Activated T-cell treated with anti-CD3 and anti-CD28 coated beads for 4 hours (primary cell): ENCODE measurements around the gene PTK6.

Experiments used
- DNase-seq: peaks from one replicate; pipeline ENCODE4 v3.0.0-alpha.2; 2020

Gene PTK6

DNA sequence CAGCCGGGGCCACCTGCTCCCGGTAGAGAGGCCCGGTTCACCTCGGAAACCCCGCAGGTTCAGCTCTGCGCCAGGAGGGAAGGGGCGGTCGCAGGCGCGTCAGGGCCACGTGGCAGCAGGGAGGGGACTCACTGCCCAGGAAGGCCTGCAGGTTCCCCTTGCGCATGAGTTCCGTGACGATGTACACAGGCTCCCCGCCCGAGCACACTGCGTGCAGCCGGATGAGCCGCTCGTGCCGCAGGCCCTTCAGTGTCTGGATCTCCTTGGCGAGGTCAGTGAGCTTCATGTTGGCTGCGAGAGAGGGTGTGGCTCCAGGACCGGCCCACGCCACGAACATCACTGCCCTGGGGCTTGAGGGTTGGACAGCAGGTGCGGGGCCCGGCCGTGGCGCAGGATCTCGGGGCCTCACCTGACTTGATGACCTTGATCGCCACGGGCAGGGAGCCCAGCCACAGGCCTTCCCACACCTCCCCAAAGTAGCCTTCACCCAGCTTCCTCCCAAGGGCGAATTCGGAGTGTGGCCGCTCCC lies 4.9 kb upstream of the PTK6 start:
- DNase-seq, result no peak

DNA sequence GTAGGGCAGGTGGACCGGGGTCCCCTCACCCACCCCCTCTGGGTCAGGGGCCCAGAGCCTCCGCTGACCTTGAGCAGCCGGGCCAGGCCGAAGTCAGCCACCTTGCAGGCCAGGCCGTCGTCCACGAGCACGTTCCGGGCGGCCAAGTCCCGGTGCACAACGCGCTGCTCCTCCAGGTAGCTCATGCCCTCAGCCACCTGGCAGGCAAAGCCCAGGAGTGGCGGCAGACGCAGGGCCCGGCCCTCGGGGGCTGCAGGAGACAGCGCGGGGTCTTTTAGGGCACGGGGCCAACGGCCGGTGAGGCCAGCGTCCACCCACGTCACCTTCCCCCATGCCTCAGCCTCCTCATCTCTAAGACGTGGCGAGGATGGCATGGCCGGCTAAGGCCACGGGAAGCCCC lies 4.2 kb upstream of the PTK6 start:
- DNase-seq, result no peak

DNA sequence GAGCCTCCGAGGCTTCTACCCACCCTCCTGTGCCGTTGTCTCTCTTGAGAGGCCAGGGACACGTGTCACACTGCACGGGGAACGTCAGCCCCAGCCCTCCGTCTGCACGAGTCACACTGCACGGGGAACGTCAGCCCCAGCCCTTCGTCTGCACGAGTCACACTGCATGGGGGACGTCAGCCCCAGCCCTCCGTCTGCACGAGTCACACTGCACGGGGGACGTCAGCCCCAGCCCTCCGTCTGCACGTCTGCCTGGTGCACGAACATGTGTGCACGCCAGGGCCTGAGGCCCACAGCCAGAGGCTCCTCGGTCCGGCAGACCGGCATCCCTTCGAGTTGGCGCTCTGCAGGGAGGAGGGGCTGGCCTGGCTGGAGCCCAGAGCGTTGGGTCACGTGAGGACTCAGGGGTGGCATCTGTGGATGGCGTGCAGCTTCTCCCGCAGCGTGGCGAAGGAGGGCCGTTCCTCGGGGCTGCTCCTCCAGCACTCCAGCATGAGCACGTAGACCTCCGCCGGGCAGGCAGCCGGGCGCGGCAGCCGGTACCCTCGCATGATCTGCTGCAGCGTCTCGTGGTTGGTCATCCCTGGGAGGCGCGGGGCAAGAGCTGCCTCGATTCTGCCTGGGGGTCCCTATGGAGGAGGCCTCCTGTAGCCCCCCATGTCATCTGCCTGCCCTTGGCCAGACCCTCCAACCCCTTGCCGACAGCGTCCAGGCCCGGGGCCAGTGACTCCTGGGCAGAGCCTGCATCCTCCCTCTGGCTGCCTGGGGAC lies 3.4 kb upstream of the PTK6 start:
- no peak for DNase-seq

DNA sequence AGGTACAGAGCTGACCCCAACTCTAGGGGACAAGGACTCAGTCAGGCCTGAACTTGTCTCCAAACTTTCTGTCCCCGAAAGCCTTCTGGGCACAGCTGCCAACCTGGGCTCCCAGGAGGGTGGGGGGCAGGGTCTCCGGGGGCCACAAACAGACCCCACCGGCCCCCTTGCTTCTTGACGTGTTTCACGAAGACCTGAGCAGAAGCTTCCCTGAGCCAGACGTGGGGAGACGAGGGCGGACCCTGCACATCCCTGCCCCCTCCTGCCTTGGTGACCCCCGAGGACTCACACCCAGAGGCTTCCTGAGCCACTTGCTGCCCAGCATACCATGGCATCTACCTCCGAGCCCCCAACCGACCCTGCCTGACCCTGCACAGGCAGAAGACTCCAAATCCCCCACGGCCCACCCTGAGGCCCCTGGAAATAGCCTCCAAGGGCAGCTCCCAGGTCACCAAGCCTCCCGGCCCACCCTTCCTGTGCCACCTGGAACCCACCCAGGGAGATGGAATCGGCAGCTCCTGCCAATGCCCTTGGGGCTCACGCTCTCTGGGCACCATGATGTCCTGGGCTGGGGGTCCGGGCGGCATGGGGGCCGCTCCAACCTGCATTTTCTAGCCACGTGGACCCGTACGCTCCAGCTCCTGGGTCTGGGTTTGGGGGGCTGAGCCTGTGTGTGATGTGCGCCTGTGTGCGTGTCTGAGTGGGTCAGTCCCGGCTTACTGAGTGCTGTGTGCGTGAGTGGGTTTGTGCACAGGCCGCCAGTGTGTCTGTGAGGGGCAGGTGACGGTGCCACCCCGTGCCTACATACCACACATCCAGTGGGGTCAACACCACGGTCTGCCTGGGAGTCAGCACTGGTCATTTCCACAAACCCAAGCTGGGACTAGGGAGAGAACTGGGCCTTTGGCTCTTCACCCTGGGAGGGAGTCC lies 2.5 kb upstream of the PTK6 start:
- no peak for DNase-seq

DNA sequence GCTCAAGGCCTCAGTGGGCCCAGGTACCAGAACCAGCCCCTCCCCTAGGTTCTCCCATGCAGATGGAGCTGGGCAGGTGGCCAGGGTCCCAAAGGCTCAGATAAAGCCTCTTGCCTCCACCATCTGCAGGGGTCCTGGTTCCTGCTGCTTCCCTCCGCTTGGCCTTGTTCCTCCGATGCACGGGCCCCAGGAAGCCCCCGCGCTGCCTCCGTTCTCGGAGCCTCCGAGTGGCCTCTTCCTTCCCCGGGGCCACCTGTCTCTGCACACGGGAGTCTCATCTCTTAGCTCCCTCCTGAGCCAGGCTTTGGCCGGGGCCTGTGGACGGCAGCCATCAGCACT lies 1.9 kb upstream of the PTK6 start:
- DNase-seq, result no peak

DNA sequence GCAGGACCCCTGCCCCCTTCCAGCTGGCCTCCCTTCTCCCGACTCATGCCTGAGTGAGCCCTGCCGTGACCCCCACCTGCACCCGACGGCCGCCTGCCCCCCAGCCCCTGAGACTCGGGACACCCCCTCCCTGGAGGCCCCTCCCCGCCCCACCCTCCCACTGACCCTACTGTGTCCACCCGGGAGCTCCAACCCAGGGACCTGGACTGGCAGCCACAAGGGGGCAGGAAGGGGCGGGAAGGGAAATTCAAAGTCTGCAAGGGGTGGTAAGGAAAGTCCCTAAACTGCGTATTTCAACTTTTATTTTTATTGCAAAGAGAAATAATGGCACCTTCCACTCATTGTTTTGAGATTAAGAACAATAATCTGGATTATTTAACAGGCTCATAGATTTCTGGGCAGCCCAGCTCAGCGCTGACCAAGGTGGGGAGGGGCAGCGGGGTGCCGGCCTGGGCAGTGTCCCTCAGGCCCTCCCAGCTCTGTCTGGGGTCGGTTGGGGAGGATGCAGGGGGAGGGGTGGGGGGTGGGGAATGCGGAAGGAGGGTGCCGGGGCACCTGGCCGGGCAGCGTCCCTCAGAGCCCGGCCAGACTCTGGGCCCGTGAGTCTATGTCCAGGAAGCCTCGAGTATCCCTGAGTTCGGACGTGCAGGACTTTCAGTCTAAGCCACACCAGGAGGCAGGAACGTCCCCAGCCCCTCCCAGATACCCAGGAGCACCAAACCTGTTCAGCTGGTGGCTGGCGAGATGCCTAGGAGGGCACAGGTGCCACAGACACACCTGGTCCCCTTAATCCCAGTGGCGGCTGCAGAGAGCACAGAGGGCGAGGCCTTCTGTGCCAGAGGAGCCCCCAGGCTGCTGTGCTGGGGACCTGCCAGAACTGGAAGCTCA lies 1.3 kb upstream of the PTK6 start:
- DNase-seq, result no peak

DNA sequence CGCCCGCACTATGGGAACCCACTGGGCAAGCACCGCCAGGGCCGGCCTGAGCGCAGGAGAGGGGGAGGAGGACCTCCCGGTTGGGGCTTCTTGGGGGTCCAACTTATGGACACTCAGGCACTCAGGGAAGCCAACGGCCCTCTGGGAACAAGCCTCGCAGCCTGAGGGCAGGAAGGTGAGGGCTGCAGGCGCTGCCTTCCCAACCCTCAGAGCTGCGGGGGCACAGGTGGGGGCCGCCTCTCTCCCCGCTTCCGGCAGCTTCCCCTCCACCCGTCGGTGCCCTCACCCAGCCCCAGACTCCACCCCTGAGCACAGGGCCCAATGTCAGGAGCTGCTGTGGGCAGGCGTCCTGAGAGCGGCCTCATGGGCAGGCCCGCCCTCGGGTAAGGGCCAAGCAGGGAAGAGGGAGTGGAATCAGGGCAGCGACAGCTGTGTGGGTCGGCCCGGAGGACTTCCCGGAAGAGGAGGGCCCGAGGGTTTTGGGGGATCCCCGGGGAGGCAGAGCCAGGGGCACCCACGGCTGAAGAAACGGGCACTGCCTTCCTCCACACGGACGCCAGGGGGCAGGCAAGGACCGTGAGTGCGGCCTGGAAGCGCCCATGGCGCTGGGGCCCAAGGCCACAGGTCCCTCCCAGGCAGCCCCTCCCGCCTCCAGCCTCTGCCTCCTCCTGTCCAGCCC lies 488 bp upstream of the PTK6 start:
- peak; percentile 89 for DNase-seq

DNA sequence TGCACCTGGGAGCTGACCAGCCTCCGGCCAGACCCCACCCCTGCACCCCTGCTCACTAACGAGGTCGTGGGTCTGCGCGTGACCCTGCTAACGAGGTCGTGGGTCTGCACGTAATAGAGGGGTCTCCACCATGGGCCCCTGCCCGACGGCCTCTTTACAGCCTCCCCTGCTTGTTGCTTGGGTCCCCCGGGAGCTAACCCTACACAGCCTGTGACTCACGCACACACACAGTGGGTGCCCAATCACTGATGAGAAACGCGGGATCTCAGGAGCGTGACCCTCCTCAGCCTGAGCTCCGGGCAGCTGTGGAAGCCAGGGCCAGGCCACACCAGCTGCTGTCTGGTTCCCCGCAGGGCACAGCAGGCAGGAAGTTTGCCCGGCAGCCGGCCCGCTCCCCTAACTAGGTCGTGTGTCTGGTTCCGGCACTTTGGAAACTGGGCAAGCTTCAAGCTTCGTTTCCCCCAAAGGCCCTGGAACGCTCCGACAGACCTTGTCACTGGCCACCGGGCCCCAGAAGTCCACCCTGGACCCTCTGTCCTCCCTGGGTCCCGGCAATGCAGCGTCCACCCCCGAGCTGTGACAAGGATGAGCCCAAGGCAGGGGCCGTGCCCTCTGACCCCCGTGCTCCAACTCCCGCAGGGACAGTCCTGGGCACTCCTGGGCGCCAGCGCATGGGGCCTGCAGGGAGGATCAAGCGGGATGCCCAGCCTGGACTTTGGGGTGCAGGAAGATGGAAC lies 767 bp downstream of the PTK6 start:
- no peak for DNase-seq

DNA sequence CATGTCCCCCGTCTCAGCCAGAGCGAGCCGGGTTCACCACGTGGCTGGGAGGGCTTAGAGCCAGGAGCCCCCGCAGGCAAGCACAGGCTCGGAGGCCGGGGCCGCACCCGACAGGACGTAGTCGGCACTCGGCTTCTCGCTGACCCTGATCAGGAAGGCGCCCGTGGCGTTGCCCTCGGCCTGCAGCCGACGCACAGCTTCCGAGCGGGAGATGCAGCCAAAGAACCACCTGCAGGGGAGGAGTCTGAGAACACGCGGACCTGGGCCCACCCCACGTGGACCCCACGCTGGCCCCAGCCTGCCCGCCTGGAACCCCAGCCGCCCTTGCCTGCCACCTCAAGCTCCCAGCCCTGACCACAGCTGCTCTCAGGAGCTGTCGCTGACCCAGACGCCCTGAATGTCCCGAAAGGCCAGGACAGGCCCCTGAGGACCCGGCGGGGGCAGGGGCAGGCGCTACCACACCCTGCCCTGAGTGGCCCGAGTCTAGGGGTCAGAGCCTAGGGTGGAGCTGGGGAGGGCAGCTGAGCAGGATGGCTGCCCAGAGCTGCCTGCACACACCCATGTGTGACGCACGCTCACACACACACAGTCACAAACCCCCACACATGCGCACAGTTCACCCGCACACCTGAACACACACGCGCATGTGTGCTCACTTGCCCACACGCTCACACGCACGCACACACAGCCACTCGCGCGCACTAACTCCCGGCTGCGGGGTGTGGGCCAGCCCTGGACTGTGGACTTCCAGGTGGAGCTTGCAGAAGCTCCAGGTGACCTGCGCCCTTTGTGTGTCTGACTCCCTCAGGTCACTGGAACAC lies 2.1 kb downstream of the PTK6 start:
- DNase-seq, result no peak

DNA sequence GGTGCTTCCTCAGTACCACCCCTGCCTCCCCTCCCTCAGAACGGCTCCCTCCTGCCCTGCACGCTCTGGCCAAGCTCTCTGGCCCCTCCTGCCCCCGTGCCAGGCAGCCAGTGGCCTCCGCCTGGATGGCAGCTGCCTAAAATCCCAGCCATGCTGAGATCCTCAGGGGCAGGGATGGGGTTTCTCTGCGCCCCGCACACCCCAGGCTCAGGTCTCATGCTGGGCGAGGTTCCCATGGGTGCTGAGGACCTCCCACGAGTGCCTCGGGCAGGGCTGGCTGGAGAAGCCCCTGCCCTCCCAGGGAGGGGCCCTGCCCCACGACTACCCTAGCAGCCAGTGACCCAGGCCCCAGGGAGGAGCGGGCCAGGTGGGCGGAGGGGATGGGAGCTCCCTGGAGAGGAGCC lies 2.7 kb downstream of the PTK6 start:
- DNase-seq, result no peak

DNA sequence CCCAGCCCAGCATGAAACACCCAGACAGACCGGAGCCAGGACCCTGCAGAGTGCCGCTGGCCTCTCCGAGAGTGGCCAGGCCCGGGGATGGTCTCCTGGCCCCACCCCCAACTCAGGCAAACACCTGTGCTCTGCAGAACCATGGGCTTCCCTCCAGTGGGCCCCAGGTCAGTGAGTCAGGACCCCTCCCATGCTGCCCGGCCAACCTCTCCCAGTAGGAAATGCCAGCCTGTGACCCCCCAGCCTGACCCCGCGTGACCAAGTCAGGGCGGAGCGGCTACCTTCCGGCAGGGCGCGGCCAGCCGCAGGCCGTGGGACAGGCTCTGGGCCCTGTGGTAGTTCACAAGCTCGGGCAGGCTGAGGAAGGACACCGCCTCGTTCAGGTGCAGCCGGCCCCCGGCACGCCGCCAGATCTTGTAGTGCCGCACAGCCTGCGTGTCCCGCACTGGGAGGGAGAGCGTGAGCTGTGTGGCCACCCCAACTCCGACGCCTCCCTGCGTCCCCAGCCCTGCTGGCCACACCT lies 3.2 kb downstream of the PTK6 start:
- no peak for DNase-seq

DNA sequence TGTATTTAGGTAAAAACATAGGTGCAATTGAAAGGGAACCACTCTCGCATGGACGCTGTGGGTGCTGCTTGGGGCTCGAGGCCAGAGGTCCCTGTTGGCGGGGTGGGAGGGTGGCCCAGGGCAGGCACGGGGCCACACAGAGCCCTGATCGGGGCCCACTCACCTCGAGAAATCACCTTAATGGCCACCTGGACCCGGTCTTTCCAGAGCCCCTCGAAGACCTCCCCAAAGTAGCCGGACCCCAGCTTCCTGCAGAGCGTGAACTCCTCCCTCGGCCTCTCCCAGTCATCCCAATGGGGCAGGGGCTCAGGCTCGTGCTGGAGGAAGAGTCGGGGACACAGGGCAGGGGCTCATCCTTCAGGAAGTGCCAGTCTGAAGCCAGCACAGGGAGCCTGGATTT lies 3.8 kb downstream of the PTK6 start:
- no peak for DNase-seq

DNA sequence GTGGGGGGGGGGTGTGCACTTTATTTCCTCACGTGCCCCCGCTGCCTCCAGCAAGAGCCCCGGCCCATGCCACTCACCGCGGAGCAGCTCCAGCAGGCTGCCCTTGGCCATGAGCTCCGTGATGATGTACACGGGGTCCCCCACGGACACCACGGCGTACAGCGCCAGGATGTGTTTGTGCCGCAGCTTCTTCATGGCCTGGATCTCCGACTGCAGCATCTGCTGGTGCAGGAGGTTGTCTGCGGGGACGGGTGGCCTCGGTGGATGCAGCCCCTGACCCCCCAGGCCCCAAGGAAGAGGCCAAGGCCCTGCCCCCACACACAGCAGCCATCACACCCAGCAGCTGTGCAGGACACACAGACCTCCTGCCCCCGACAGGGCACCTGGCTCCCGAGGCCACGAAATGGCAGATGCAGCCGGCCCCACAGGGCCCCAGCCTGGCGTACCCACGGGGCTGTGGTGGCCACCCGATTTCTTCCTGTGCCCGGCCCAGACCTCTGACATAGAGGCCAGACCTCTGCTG lies 4.7 kb downstream of the PTK6 start:
- no peak for DNase-seq

DNA sequence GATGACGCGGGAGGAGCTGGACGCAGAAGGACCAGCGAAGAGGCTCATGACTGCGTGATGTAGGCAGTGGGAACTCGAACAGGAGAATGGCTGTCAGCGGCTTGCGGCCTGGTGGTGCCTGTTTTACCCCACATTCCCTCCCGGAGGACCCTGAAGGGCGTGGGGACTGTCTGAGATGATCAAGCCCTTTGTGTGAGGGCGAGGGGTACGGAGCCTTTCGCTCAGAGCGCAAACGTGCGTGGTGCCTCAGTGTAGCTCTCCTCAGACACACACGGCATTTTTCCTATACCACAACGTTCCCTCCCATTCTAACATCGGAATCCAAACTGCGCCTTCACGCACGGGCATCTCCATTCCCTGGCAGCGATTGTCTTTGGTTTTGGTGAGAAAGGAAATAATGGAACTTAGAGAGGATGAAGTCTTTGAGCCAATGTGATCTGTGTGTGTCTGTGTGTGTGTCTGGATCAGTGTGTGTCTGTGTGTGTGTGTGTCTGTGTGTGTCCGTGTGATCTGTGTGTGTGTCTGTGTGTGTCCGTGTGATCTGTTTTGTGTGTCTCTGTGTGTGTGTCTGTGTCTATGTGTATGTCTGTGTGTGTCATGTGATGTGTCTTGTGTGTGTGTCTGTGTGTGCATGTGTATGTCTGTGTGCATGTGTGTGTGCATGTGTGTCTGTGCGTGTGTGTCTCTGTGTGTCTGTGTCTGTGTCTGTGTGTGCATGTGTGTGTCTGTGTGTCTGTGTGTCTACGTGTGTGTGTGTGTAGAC lies 5.3 kb downstream of the PTK6 start:
- DNase-seq, result no peak

DNA sequence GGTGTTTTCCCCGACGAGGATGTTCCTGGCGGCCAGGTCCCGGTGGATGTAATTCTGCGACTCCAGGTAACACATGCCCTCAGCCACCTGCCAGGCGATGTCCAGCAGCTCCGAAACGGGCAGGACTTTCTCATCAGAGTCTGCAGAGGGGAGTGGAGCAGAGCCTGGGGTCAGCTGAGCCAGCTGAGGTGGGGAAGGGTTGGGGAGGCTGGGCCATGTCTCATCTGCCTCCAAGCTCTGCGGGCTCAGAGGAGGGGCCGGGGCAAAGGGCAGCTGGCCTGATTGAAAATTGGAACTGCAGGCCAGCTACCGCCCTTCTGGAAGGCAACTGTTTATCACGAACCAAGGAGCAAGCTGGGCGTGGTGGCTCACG lies 6.4 kb downstream of the PTK6 start:
- DNase-seq, result no peak

DNA sequence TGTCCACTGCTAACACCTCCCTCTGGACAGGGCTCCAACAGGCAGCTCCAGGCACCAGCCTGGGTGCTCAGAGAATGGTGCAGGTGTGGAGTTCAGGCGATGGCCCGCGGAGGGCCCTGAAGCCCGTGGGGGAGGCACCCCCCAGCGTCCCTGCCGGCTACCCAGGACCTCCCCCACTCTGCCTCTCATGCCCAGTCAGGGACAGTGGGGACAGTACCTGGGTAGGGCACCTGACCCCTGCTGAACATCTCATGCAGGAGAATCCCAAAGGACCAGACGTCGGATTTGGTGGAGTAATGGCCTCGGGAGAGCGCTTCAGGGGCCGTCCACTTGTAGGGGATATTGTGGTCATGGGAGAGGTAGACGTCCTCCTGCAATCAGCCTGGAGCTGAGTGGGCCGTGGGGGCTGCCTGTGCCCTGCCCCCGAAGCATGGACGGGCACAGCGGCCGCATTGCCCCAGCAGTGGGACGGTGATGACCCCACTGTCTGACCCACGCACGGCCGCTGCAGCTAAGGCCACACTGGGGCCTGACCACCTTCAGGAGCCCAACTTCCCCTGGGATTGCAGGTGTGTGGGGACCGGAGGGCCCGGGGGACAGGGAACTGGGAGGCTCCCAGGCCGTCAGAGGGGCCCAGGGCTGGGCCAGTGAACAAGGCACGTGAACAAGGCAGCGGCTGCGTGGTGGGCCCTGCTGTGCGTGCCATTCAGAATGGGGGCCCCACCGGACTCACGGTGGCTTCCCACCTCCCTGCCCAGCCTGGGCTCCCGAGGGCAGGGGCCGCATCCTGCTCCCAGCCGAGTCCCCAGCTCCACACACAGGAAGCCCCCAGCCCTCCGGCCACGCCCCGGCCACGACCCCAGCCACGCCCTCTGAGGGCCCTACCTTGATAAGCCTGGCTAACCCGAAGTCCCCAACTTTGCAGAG lies 7.1 kb downstream of the PTK6 start:
- no peak for DNase-seq

DNA sequence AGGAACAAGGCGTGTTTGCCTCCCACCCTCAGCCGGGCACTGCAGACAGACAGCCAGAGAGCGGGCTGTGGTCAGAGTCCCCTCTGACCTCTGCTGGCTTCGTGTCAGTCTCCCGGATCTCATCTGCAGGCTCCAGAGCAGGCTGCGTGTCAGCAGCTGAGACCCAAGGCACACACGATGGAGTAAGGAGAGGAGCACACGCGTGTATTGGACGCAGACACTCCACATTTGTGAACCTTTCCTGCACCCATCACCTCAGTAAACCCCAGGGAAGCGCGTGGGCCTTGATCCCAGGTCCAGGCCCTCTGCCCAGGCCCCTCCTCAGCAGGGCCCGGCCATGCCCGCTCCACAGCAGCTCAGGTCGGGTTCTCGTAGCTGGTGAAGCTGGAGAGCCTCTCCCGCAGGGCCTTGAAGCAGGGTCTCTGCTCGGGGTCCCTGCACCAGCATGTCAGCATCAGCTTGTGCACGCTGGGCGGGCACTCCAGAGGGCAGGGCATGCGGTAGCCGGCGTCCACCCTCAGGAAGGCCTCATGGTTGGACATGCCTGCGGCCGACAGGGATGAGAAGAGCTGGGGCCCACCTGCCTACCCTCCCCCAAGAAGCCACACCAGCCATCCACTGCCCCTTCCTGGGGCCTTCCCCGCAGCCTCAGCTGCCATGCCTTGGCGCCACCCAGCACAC lies 7.9 kb downstream of the PTK6 start:
- no peak for DNase-seq

DNA sequence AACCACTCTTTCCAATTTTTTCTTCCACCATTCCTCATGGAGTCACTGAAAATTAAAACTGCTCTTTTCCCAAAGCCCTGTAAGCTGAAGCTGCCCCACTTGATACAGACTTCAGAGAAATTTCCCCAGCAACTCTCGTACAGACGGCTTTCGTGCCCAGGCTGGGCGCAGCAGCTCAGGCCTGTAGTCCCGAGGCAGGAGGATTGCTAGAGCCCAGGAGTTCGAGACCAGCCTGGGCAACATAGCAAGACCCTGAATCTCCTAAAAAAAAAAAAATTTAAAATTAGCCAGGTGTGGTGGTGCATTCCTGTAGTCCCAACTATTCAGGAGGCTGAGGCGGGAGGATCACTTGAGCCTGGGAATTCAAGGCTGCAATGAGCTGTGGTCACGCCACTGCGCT lies 10.0 kb downstream of the PTK6 start:
- no peak for DNase-seq
